GM10248 (cell line): ENCODE measurements around the gene CSNK1D.
A peak's percentile ranks its signal among the peaks of the same experiment; 100 is the strongest.

Source experiments
- CTCF ChIA-PET: fragments of 300-600 bp; sonication (Branson Sonifier 250); formaldehyde crosslinking; extraction: SDS; loops from one replicate; lab custom pipeline; 2021; ENCODE audit warnings: antibody characterized with exemption; lab: Yijun Ruan, JAX
- POLR2A ChIA-PET: fragments of 350-650 bp; sonication (Branson Sonifier 250); formaldehyde crosslinking; extraction: SDS; loops from one replicate; lab custom pipeline; 2020; ENCODE audit warnings: antibody characterized with exemption; lab: Yijun Ruan, JAX
- DNase-seq: peaks from one replicate; pipeline ENCODE4 v3.0.0; 2012; ENCODE audit errors: extremely low spot score
- TF ChIP-seq, protein P1 (sequence below): IDR thresholded peaks from 2 replicates; pipeline ENCODE4 v1.5.1; 2012; ENCODE audit warnings: mild to moderate bottlenecking, low read depth; ENCODE audit errors: extremely low read depth, missing control alignments, control extremely low read depth

Gene CSNK1D

DNA sequence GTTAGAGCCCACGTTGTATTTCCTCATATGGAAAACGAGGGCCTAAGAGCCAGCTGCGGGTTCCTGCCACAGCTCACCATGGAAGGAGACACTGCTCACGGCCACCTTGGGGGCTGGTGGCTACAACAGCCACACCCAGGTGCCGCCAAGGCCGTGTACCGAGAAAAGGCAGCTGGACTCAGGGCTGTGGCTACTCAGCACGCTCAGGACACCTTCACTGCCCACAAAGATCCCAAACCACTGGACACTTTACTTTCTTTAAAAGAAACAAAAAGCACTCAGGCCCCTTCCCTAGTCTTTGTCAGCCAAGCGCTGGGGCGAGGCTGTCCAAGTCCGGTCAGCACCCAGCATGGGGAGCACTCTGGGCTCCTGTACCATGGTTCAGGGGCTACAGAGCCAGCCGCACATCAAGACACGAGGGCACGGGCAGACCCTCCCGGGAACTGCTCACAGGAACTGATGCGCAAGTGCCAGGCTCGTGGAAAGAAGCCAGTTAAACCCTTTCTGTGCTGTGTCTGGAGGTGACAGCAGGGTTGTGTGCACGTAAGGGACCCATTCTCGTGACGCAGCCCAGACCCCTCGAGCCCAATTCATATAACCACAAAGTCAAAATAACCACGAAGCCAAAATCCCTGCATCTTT is 26.2 kb downstream of the CSNK1D start:
- ChIA-PET POLR2A (interaction anchor here (1.3 kb wide), 1 partner anchor 18 kb away, joined by 3 read pairs; no protein-coding TSS in a partner anchor), CTCF (interaction anchor here (1.1 kb wide), 1 partner anchor 10 kb away, joined by 7 read pairs; no protein-coding TSS in a partner anchor)
- TF ChIP-seq, protein P1, sequence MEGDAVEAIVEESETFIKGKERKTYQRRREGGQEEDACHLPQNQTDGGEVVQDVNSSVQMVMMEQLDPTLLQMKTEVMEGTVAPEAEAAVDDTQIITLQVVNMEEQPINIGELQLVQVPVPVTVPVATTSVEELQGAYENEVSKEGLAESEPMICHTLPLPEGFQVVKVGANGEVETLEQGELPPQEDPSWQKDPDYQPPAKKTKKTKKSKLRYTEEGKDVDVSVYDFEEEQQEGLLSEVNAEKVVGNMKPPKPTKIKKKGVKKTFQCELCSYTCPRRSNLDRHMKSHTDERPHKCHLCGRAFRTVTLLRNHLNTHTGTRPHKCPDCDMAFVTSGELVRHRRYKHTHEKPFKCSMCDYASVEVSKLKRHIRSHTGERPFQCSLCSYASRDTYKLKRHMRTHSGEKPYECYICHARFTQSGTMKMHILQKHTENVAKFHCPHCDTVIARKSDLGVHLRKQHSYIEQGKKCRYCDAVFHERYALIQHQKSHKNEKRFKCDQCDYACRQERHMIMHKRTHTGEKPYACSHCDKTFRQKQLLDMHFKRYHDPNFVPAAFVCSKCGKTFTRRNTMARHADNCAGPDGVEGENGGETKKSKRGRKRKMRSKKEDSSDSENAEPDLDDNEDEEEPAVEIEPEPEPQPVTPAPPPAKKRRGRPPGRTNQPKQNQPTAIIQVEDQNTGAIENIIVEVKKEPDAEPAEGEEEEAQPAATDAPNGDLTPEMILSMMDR, result no peak
- DNase-seq, result no peak

GRCh38 chr17:82246365-82247181 is 26.9 kb downstream of the CSNK1D start:
- ChIA-PET POLR2A (interaction anchor here (1.3 kb wide), 1 partner anchor 17 kb away, joined by 3 read pairs; no protein-coding TSS in a partner anchor), CTCF (interaction anchor here (1.1 to 2.0 kb wide), 2 partner anchors 9 to 10 kb away, joined by 7 to 8 read pairs; no protein-coding TSS in a partner anchor)
- TF ChIP-seq, protein P1, result no peak
- DNase-seq, result no peak

DNA sequence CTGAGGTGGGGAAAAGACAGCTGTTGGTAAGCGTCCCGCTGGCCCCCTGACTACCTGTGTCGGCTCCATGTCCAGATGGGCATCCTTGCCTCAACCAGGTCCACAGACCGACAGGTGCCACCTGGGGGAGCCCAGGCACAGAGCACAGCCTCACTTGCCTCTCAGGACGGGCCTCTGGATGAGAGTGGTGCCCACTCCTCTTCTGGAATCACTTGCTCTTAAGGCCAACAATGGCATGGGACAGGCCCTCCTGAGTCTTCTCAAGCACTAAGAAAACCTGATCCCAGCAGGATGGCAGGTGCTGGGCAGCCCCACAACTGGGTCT is 27.5 kb downstream of the CSNK1D start:
- ChIA-PET POLR2A (interaction anchor here (1.3 kb wide), 1 partner anchor 17 kb away, joined by 3 read pairs; no protein-coding TSS in a partner anchor), CTCF (interaction anchor here (1.0 to 2.0 kb wide), 3 partner anchors 10 to 40 kb away, joined by 4 to 8 read pairs (median 4); no protein-coding TSS in a partner anchor)
- no peak for DNase-seq
- TF ChIP-seq, protein P1, result no peak

DNA sequence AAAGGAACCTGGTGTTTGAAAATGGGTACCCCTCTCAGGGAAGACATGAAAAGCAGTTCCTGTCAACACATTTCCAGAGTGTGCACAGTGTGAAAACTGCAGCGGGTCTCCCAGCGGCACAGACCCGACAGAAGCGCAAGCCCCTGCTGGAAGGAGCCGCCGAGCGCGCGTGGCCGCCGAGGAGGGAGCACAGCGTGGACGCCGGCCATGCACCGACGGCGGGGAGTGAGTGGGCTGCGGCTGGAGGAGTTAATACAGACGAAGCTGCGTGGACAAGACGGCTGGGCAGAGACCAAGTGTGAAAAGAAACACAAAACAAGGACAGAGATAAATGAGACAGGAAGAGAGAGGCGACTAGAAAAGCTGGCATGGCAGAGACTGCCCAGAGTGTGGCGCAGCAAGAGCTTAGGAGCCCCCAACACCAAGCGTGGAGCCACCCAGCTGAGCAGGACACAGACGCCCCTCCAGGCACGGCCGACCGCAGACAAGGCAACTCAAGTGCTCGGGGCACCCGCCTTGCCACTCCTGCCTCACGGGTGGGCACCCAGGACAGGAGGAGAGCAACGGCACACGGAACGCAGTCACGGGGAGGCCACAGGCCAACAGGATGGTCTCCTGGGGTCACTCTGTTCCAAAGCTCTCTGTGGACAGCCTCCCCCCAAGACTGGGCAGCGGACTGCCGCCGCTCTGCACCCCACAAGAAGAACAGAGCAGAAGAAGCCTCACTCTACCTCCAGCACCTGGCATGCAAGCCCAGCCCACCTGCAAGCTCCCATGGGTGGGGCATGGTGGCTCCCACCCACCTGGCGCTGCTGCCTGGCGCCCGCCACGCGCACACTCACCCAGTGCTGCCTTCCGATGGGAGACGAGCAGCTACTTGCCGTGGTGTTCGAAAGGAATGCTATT is 28.1 kb downstream of the CSNK1D start:
- ChIA-PET CTCF (interaction anchor here (1.0 to 2.0 kb wide), 3 partner anchors 10 to 40 kb away, joined by 4 to 8 read pairs (median 4); no protein-coding TSS in a partner anchor), POLR2A (interaction anchor here (1.3 kb wide), 1 partner anchor 16 kb away, joined by 3 read pairs; no protein-coding TSS in a partner anchor)
- TF ChIP-seq, protein P1, result no peak
- no peak for DNase-seq

DNA sequence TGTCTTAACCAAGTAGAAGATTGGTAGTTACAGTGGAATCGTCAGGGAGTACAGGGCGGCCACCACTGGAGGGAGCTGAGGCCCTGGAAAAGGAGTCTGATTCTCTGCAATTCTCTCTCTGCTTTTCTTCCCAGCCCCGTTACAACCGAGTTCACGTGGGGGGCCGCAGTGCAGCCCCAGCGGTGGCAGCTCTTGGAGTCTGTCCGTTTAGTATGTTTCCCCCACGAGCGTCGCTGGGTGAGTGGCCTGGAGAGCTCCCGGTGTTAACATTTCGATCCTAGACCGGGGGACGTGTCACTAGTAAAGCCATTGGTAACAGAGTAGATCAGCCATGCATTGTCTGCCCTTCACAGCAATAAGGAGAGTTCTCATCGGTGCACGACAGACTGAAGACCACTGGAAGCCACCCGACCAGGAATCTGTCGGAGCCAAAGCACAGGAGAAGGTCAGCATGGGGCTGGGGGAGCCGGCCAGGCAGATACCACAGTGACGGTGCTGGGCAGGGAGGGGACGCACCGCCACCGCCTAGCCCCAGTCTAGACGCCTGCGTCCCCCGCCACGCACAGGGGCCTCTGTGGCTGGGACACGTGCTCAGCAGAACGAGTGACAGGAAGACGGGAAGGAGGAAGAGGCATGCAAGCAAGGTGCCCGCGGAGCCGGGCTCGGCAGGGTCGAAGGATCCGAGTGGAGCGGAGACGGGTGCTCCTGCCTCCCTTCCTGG is 28.9 kb downstream of the CSNK1D start:
- ChIA-PET CTCF (interaction anchor here (1.6 to 2.0 kb wide), 2 partner anchors 11 to 38 kb away, joined by 4 to 8 read pairs; no protein-coding TSS in a partner anchor), POLR2A (no interaction called here)
- TF ChIP-seq, protein P1, result peak; percentile 17
- no peak for DNase-seq
